Posterior vena cava (tissue), 2 donors: Measurements from ENCODE around the gene APC. TPM values are rescaled to one million over a fixed set of nuclear protein-coding genes. Genes with fewer than 3 reads are reported as not detected.
"Not testable (repeated sequence)": the region's sequence is repeated elsewhere in the genome, so short reads cannot be mapped to it uniquely, and the experiment has no call there.

Source experiments
- DNase-seq: peaks from one replicate; pipeline ENCODE4 v3.0.0-alpha.2; 2020; ENCODE audit warnings: low spot score
- intact Hi-C, 2 donors: fragments of 100-400 bp; cut with DNase I; formaldehyde crosslinking; loops; one replicate each; pipeline versions ENCODE4 v1.14.1 to v1.14.2; 2022 to 2023
- total RNA-seq, 2 donors: library from RNA; stranded (reverse); fragmentation: NEBNext Ultra II Directional; extraction: Animal tissue kit (Norgen Biotek cat#: 25700); gene quantifications; one replicate each; pipeline ENCODE4 v1.2.1, GENCODE V29; 2021
- donor health status: DM: yes; HTN: yes; CAD: no.
- donor health status: DM: yes; HTN: yes; CAD: no.

Gene APC
- total RNA-seq, 2 donors from 2014 or later = 48.3 to 50.1 TPM

- intact Hi-C loops = loop anchor here in 1 of 2 donors (10.0 kb wide), 1 partner anchor 46 kb away; the partner anchor contains the start of gene REEP5
- DNase-seq = no peak
Measured at GRCh38 chr5:112878760-112879159, 141.1 kb downstream of the APC start.

DNA sequence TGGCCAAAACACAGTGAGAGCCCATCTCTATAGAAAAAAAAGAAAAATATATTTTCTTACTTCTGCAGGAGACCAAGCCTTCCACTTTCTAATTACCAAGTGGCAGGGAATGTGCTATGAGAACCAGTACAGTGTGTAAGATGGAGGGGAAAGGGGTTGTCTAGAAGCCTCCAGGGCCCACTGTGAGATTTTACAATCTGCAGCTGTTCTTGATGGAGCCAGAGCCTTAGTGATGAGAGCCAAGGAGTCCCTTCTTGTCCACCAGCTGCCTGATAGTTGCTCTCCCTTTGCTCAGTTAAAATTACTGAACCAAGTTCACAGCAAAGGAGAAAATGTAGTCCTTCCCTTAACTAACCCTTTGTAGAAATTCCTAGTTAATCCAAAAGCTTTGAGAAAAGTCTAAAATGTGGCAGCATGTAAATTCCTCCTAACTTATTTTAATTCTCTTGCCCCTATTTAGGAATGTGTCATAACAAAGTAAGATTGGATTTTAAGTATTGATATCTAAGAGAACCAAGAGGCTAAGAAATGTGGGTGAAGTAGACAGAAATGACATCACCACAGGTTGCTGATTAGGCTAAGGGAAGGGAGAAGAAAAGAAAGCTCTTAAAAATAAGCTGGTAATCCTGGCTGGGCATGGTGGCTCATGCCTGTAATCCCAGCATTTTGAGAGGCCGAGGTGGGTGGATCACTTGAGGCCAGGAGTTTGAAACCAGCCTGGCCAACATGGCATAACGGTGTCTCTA lies 142.7 kb downstream of the APC start:
- intact Hi-C loops = no loop called here
- no peak for DNase-seq

DNA sequence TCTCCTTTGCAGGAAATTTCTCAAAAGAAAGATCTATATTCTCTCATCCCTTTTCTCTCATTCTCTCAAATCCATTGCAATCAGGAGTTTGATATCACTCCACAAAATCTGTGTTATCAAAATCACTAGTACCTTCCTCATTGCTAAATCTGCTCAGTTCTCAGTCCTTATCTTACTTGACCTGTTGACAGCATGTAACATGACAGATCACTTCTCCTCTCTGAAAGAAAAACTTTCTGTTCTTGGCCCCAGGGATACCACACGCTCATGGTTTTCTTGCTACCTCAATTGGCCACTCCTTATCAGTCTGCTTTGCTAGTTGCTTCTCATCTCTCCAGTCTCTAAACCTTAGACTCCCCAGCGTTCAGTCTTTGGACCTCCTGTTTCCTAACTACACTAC lies 145.5 kb downstream of the APC start:
- intact Hi-C loops = no loop called here

GRCh38 chr5:112885001-112885400 lies 147.3 kb downstream of the APC start:
- no peak for DNase-seq
- intact Hi-C loops = no loop called here

More for the DNA sequence above, 145.5 kb downstream of the APC start:
- DNase-seq = no peak

DNA sequence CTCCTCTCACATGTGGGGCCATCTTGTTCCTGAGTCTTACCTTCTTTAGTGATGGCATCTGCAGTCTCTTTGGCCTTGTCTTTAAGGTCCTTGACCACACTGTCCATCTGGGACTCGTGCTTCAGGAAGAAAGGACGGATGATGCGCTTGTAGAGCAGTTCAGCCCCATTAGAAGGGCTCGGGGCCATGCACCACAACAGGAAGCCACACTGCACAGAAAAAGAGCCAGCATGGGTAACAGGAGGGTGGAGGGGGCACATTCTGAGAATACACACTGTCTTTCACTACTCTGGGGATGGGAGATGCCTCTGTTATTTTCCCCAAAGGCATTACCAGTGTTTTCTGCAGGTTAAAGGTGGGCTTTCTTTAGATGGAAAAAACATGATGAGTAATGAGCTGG lies 149.3 kb downstream of the APC start:
- no peak for DNase-seq
- intact Hi-C loops = no loop called here

- intact Hi-C loops, DNase-seq: not testable (repeated sequence)
Measured at GRCh38 chr5:112892066-112892465, 154.4 kb downstream of the APC start.

DNA sequence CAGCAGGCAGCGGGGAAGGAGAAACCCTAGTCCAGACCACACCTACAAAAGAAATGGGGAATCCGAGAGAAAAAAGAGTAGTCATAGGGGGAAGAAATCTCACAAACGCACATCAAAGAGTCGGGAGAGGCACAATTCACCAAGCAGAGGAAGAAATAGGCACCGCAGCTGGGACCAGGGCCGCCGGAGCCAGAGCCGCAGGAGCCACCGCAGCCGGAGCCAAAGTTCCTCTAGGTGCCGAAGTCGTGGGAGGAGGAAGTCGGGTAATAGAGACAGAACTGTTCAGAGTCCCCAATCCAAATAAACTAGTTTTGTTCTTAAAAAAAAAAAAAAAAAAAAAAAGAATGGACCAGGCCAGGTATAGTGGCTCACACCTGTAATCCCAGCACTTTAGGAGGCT lies 155.1 kb downstream of the APC start:
- DNase-seq = no peak
- intact Hi-C loops = no loop called here

DNA sequence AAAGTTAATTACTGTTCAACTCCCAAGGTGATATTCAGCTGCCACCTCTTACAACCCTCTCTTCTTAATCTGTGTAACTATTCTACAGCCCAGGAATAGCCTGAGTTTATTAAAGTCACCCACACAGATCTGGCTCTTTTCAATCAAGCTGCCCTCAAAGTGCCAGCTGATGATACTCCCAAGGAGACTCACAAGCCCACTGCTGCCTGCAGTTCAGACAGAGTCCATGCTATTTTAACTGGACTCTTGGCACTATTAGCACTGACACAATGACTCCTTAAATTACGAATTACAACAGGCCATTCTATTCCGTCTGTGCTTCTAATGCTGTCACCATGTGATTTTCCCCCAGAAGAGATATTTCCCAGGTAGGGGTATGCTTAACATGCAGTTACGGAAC lies 158.0 kb downstream of the APC start:
- intact Hi-C loops = loop anchor here in 1 of 2 donors (2.0 kb wide), 1 partner anchor 67 kb away; no protein-coding TSS in a partner anchor
- DNase-seq = no peak

Other genes with a start within 250 kb of the APC start
- 10 to 100 TPM; 33.2 to 35.5 TPM for gene SRP19, start 123.4 kb downstream of the APC start, total RNA-seq
- 10 to 100 TPM; 63.8 to 76.3 TPM for gene REEP5, start 184.3 kb downstream of the APC start, total RNA-seq
- 10 to 100 TPM; 31.7 to 32.2 TPM for gene DCP2, start 238.9 kb downstream of the APC start, total RNA-seq